ENCODE measurements around the gene FNDC8.

- TF ChIP-seq CTCF (conservative IDR thresholded peaks at IDR 0.05) (no peak), EZH2 (IDR thresholded peaks at IDR 0.05; ENCODE audit: low read depth) (no peak)
These were observed 38.5 kb downstream of the FNDC8 start for GRCh38 chr17:35159940-35160339.
